H1 (cell line): ENCODE results near the gene PDE9A. TPM values are rescaled to one million over a fixed set of nuclear protein-coding genes. Genes with fewer than 3 reads are reported as not detected.

Experiments
- CTCF ChIA-PET: fragments of 300-600 bp; sonication (Branson Sonifier 250); formaldehyde crosslinking; loops from one replicate; lab custom pipeline; 2021; ENCODE audit not compliant: partially characterized antibody; lab: Charles Lee
- POLR2A ChIA-PET: fragments of 300-600 bp; sonication (Branson Sonifier 250); formaldehyde crosslinking; loops from one replicate; lab custom pipeline; 2021; ENCODE audit warnings: inconsistent platforms; ENCODE audit not compliant: partially characterized antibody; lab: Charles Lee
- DNase-seq, 2 experiments: peaks; one replicate each; pipeline versions ENCODE4 v3.0.0 to v3.0.0-alpha.2; 2010 to 2022; ENCODE audit warnings: low spot score in 2 of 2, low read depth in 1 of 2, mixed read lengths in 1 of 2
- FAIRE-seq: peaks from 2 replicates; lab custom pipeline; 2011; peaks lifted over from hg19 to GRCh38; lab: Jason Lieb, UNC
- H2AFZ ChIP-seq: 2 replicates; pipeline ENCODE4 v1.8.1; 2012; ENCODE audit warnings: low read length, inconsistent platforms
- H2AK5ac ChIP-seq: 2 replicates; pipeline ENCODE4 v1.6.1; 2013; ENCODE audit warnings: low read depth, low read length
- H2BK120ac ChIP-seq: replicated peaks from 2 replicates; pipeline ENCODE3; 2013; ENCODE audit warnings: low read depth, low read length, inconsistent platforms
- H2BK12ac ChIP-seq: 2 replicates; pipeline ENCODE4 v1.6.1; 2013; ENCODE audit warnings: low read depth, low read length
- H2BK15ac ChIP-seq: 2 replicates; pipeline ENCODE4 v1.6.1; 2013; ENCODE audit warnings: low read length
- H2BK20ac ChIP-seq: 2 replicates; pipeline ENCODE4 v1.6.1; 2013; ENCODE audit warnings: low read length
- H2BK5ac ChIP-seq: 2 replicates; pipeline ENCODE4 v1.6.1; 2013; ENCODE audit warnings: low read depth, low read length
- H3K14ac ChIP-seq: 2 replicates; pipeline ENCODE4 v1.6.1; 2013; ENCODE audit warnings: inconsistent platforms; ENCODE audit not compliant: insufficient read length
- H3K18ac ChIP-seq: 2 replicates; pipeline ENCODE4 v1.6.1; 2013; ENCODE audit warnings: low read length; ENCODE audit errors: extremely low read depth
- H3K23ac ChIP-seq: 2 replicates; pipeline ENCODE4 v1.6.1; 2013; ENCODE audit warnings: inconsistent platforms; ENCODE audit not compliant: insufficient read length
- H3K23me2 ChIP-seq: 2 replicates; pipeline ENCODE4 v1.6.1; 2013; ENCODE audit warnings: low read depth, low read length
- H3K27ac ChIP-seq: 2 replicates; pipeline ENCODE4 v1.6.1; 2011; ENCODE audit warnings: low read depth, low read length, inconsistent platforms
- H3K27me3 ChIP-seq, 4 experiments: replicated peaks in 1 of 4; 1 replicate in 1 of 4; 2 replicates in 3 of 4; pipeline versions ENCODE4 v1.6.1 to v1.8.1; 2011 to 2013; ENCODE audit warnings: low read length in 3 of 4, mild to moderate bottlenecking in 3 of 4, inconsistent platforms in 2 of 4, mixed read lengths in 2 of 4, moderate library complexity in 1 of 4; ENCODE audit not compliant: control insufficient read depth in 3 of 4, insufficient read depth in 3 of 4; ENCODE audit errors: extremely low read depth in 1 of 4
- H3K36me3 ChIP-seq, 4 experiments: 2 replicates each; pipeline versions ENCODE4 v1.6.1 to v1.8.1; 2011 to 2013; ENCODE audit warnings: mild to moderate bottlenecking in 4 of 4, low read length in 3 of 4, moderate library complexity in 2 of 4, control low read depth in 1 of 4, inconsistent platforms in 1 of 4; ENCODE audit not compliant: insufficient read depth in 4 of 4, control insufficient read depth in 2 of 4
- H3K4ac ChIP-seq: replicated peaks from 2 replicates; pipeline ENCODE3; 2013; ENCODE audit warnings: low read length, low read depth, mixed read lengths, inconsistent platforms; ENCODE audit not compliant: insufficient read length
- H3K4me1 ChIP-seq, 4 experiments: replicated peaks in 1 of 4; 1 replicate in 1 of 4; 2 replicates in 3 of 4; pipeline versions ENCODE4 v1.6.1 to v1.8.1; 2011 to 2013; ENCODE audit warnings: low read length in 3 of 4, inconsistent platforms in 2 of 4, mixed read lengths in 1 of 4; ENCODE audit not compliant: insufficient read depth in 4 of 4, control insufficient read depth in 3 of 4
- H3K4me2 ChIP-seq, 2 experiments: 2 replicates each; pipeline versions ENCODE4 v1.6.1 to v1.8.1; 2011 to 2013; ENCODE audit warnings: low read depth in 2 of 2, low read length in 2 of 2, control low read depth in 1 of 2, inconsistent platforms in 1 of 2, mild to moderate bottlenecking in 1 of 2; ENCODE audit not compliant: insufficient read depth in 1 of 2
- H3K4me3 ChIP-seq, 4 experiments: fragments of 200-600, 300-600 bp in 1 of 4; sonication (generic), shearing (Covaris generic), sonication (Bioruptor Twin) in 1 of 4; 2 replicates each; pipeline versions ENCODE4 v1.5.1 to v1.8.1; 2011 to 2016; ENCODE audit warnings: low read length in 4 of 4, low read depth in 3 of 4, control low read depth in 2 of 4, inconsistent platforms in 2 of 4, mild to moderate bottlenecking in 2 of 4, mixed read lengths in 1 of 4, moderate library complexity in 1 of 4; ENCODE audit not compliant: insufficient read depth in 2 of 4; ENCODE audit errors: extremely low read depth in 1 of 4
- H3K56ac ChIP-seq: replicated peaks from 2 replicates; pipeline ENCODE3; 2013; ENCODE audit warnings: low read depth, mild to moderate bottlenecking, mixed read lengths, low read length, inconsistent platforms; ENCODE audit not compliant: insufficient read length
- H3K79me1 ChIP-seq: 2 replicates; pipeline ENCODE4 v1.6.1; 2013; ENCODE audit warnings: low read depth, low read length, control low read depth
- H3K79me2 ChIP-seq, 2 experiments: 2 replicates each; pipeline versions ENCODE4 v1.6.1 to v1.8.1; 2012 to 2013; ENCODE audit warnings: low read length in 2 of 2, mild to moderate bottlenecking in 2 of 2, inconsistent platforms in 1 of 2; ENCODE audit not compliant: insufficient read depth in 2 of 2, control insufficient read depth in 1 of 2
- H3K9ac ChIP-seq, 4 experiments: replicated peaks in 1 of 4; 1 replicate in 1 of 4; 2 replicates in 3 of 4; pipeline versions ENCODE4 v1.6.1 to v1.8.1; 2011 to 2013; ENCODE audit warnings: low read depth in 3 of 4, low read length in 3 of 4, control low read depth in 2 of 4, mild to moderate bottlenecking in 2 of 4, moderate library complexity in 2 of 4, inconsistent platforms in 1 of 4; ENCODE audit errors: extremely low read depth in 1 of 4
- H3K9me3 ChIP-seq, 2 experiments: 2 replicates each; pipeline versions ENCODE4 v1.6.1 to v1.8.1; 2012 to 2013; ENCODE audit warnings: mild to moderate bottlenecking in 2 of 2, moderate library complexity in 2 of 2, control low read depth in 1 of 2, inconsistent platforms in 1 of 2, low read depth in 1 of 2, low read length in 1 of 2, mixed read lengths in 1 of 2; ENCODE audit not compliant: insufficient read depth in 2 of 2
- H4K20me1 ChIP-seq, 2 experiments: replicated peaks in 1 of 2; 2 replicates each; pipeline versions ENCODE3 to v1.8.1; 2011 to 2013; ENCODE audit warnings: inconsistent platforms in 2 of 2, low read length in 2 of 2, mild to moderate bottlenecking in 1 of 2; ENCODE audit not compliant: insufficient read depth in 2 of 2, control insufficient read depth in 1 of 2
- H4K5ac ChIP-seq: 2 replicates; pipeline ENCODE4 v1.6.1; 2013; ENCODE audit warnings: low read length, low read depth, mixed read lengths, inconsistent platforms; ENCODE audit not compliant: insufficient read length
- H4K8ac ChIP-seq: 2 replicates; pipeline ENCODE4 v1.8.0; 2013; ENCODE audit warnings: mild to moderate bottlenecking, moderate library complexity, low read length, inconsistent platforms; ENCODE audit not compliant: insufficient read depth; ENCODE audit errors: extremely low read depth
- H4K91ac ChIP-seq: replicated peaks from 2 replicates; pipeline ENCODE3; 2013; ENCODE audit warnings: low read length, mixed read lengths, inconsistent platforms; ENCODE audit not compliant: insufficient read length
- CHD1 ChIP-seq: IDR thresholded peaks from 2 replicates; pipeline ENCODE4 v1.6.1; 2012; ENCODE audit warnings: low read depth, low read length, improper control_type of control experiment
- EZH2 ChIP-seq: fragments of 200-600 bp; sonication (generic); IDR thresholded peaks from 2 replicates; pipeline ENCODE4 v1.7.1; 2012; ENCODE audit warnings: low read depth, mild to moderate bottlenecking, moderate library complexity, low read length, inconsistent platforms; ENCODE audit not compliant: severe bottlenecking
- FOSL1 ChIP-seq: IDR thresholded peaks from 2 replicates; pipeline ENCODE4 v1.6.1; 2011; ENCODE audit warnings: mild to moderate bottlenecking, low read depth, low read length, moderate library complexity; ENCODE audit not compliant: insufficient read depth
- GABPA ChIP-seq: IDR thresholded peaks from 2 replicates; pipeline ENCODE4 v1.6.1; 2011; ENCODE audit warnings: mild to moderate bottlenecking, low read length, moderate library complexity, borderline replicate concordance; ENCODE audit not compliant: insufficient read depth
- GTF2F1 ChIP-seq: IDR thresholded peaks from 2 replicates; pipeline ENCODE4 v1.6.1; 2012; ENCODE audit warnings: low read depth, low read length, improper control_type of control experiment, borderline replicate concordance
- JUN ChIP-seq: IDR thresholded peaks from 2 replicates; pipeline ENCODE4 v1.6.1; 2011; ENCODE audit warnings: low read depth, mild to moderate bottlenecking, improper control_type of control experiment, low read length
- POLR2A ChIP-seq, 2 experiments: IDR thresholded peaks; 1 replicate in 1 of 2; 2 replicates in 1 of 2; pipeline ENCODE4 v1.6.1; 2011; ENCODE audit warnings: low read depth in 2 of 2, low read length in 2 of 2, mild to moderate bottlenecking in 2 of 2; ENCODE audit errors: control extremely low read depth in 1 of 2
- SUZ12 ChIP-seq: fragments of 200-600 bp; sonication (generic); IDR thresholded peaks from 2 replicates; pipeline ENCODE4 v1.6.1; 2012; ENCODE audit warnings: mild to moderate bottlenecking, inconsistent platforms, low read length, moderate library complexity, mixed read lengths
- TBP ChIP-seq: IDR thresholded peaks from 2 replicates; pipeline ENCODE4 v1.6.1; 2011; ENCODE audit warnings: low read depth, low read length, improper control_type of control experiment
- WGBS, 2 experiments: shearing (Covaris generic) in 1 of 2; methylation state at CpG; one replicate each; pipeline versions ENCODE4 v1.1.6 to v1.1.7; 2013 to 2015; ENCODE audit warnings: low lambda C conversion rate in 2 of 2, mixed read lengths in 2 of 2, inconsistent platforms in 1 of 2, low coverage in 1 of 2, missing lambda C conversion rate in 1 of 2; ENCODE audit not compliant: insufficient replicate concordance in 2 of 2, insufficient coverage in 1 of 2, insufficient read length in 1 of 2; ENCODE audit errors: extremely low coverage in 1 of 2, missing lambda C conversion rate in 1 of 2; 5-methylcytosine and 5-hydroxymethylcytosine counted together
- polyA plus RNA-seq, 7 experiments: library from polyadenylated mRNA; depleted of rRNA in 3 of 7; stranded (reverse) in 5 of 7; unstranded in 2 of 7; fragments of >200 nt in 5 of 7; fragments of 200-250 nt in 2 of 7; gene quantifications; 1 replicate in 5 of 7; 2 replicates in 1 of 7; 4 replicates in 1 of 7; pipeline versions ENCODE4 v1.2.1 to v1.2.3, GENCODE V29; 2011 to 2013; ENCODE audit warnings: missing spikeins in 2 of 7, mixed read lengths in 2 of 7
- total RNA-seq: library from RNA; stranded (reverse); fragmentation: NEBNext Ultra II Directional; extraction: Animal tissue kit (Norgen Biotek cat#: 25700); gene quantifications from 2 replicates; pipeline ENCODE4 v1.2.1, GENCODE V29; 2021
- TF ChIP-seq, protein P1 (sequence below): IDR thresholded peaks from 2 replicates; pipeline ENCODE4 v1.6.1; 2012; ENCODE audit warnings: inconsistent platforms

PDE9A gene
- total and polyA plus RNA-seq, 2 of the 8 experiments (the other 6 are each of a cell fraction or from before 2014, with no cell fraction given): 39.2 to 45.9 TPM

DNA sequence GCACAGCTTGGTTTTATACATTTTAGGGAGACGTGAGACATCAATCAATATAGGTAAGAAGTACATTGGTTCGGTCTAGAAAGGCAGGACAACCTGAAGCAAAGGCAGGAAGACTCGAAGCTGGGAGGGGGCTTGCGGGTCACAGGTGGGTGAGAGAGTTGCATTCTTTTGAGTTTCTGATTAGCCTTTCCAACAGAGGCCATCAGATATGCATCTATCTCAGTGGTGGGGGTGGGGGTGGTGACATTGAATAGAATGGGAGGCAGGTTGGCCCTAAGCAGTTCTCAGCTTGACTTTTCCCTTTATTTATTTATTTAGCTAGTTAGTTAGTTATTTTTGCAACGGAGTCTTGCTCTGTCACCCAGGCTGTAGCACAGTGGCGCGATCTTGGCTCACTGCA is 140.4 kb downstream of the PDE9A start:
- Histone ChIP-seq H4K5ac (no peak overlapping the region), H3K27me3 (no peaks in the 10 kb centered on the region; a peak in 1 of 7 replicates), H2BK12ac (0 out of 2 replicates have a peak overlapping the region, but pooled peaks have one; percentile 60), H2AK5ac (no peak overlapping the region), H3K23me2 (no peaks in the 10 kb centered on the region), H2BK15ac (no peak overlapping the region), H3K79me2 (no peaks in the 10 kb centered on the region), H3K27ac (no peak overlapping the region), H3K4ac (no peak overlapping the region), H3K14ac (no peak overlapping the region), H2AFZ (no peak overlapping the region), H3K9ac (no peak overlapping the region), H3K56ac (no peak overlapping the region), H2BK5ac (peak overlapping the region; percentile 52; the same call in 1 of the 2 replicates), H3K23ac (no peak overlapping the region), H3K4me3 (no peak overlapping the region), H4K8ac (no peak overlapping the region), H3K4me2 (0 out of 4 replicates have a peak overlapping the region, but pooled peaks of 1 of the 2 experiments have one; percentile 41), H3K36me3 (no peaks in the 10 kb centered on the region), H3K9me3 (no peaks in the 10 kb centered on the region), H4K20me1 (no peaks in the 10 kb centered on the region), H3K79me1 (no peaks in the 10 kb centered on the region), H3K4me1 (peaks cover 0 to 9% (median 4%) of the 10 kb centered on the region in 4 experiments; a peak in 4 of 7 replicates), H2BK20ac (no peak overlapping the region), H3K18ac (no peak overlapping the region), H2BK120ac (no peak overlapping the region), H4K91ac (no peak overlapping the region)
- CTCF ChIA-PET: interaction anchor here (0.6 to 1.3 kb wide), 4 partner anchors 24 to 701 kb away, joined by 3 read pairs; no protein-coding TSS in a partner anchor
- FAIRE-seq: no peak
- no peak for DNase-seq
- no peak for TF ChIP-seq TBP
- TF ChIP-seq, protein P1, sequence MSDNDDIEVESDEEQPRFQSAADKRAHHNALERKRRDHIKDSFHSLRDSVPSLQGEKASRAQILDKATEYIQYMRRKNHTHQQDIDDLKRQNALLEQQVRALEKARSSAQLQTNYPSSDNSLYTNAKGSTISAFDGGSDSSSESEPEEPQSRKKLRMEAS: no peak
- no peak for TF ChIP-seq JUN
- TF ChIP-seq EZH2: no peak
- TF ChIP-seq FOSL1: no peak
- no peak for TF ChIP-seq GABPA
- no peak for TF ChIP-seq POLR2A (IDR thresholded peaks at IDR 0.05; ENCODE audit: control extremely low read depth in 1 of 2, low read depth in 2 of 2, low read length in 2 of 2)
- no peak for TF ChIP-seq GTF2F1
- TF ChIP-seq SUZ12: no peak
- TF ChIP-seq CHD1: no peak
- WGBS, 2 experiments: 75% methylated on average over 7 of the region's 7 CpGs; no CpG with 5 or more reads in 1 of the 2 experiments
- POLR2A ChIA-PET: interaction anchor here (1.1 to 4.2 kb wide), 5 partner anchors 12 to 39 kb away, joined by 3 to 27 read pairs (median 12); no protein-coding TSS in a partner anchor
